Lower leg skin (tissue), 4 donors: ENCODE measurements around the gene TMC8. TPM values are rescaled to one million over a fixed set of nuclear protein-coding genes. Genes with fewer than 3 reads are reported as not detected.

ENCODE experiments used
- DNase-seq, 2 donors: peaks; one replicate each; pipeline ENCODE4 v3.0.0-alpha.2; 2019; ENCODE audit warnings: low spot score in 2 of 2
- H3K4me3 ChIP-seq: fragments of 200-600 bp; sonication (generic); 2 replicates; pipeline ENCODE4 v1.5.1; 2017; ENCODE audit warnings: mild to moderate bottlenecking, low read depth; ENCODE audit not compliant: poor library complexity, severe bottlenecking
- CTCF ChIP-seq, 3 donors: fragments of 450-650 bp; IDR thresholded peaks; one replicate each; pipeline ENCODE4 v1.5.1; 2016; ENCODE audit warnings: antibody characterized with exemption in 3 of 3, mild to moderate bottlenecking in 3 of 3, moderate library complexity in 2 of 3
- POLR2A ChIP-seq, 2 donors: fragments of 450-650 bp; IDR thresholded peaks; one replicate each; pipeline ENCODE4 v1.6.1; 2016 to 2017; ENCODE audit warnings: antibody characterized with exemption in 2 of 2, mild to moderate bottlenecking in 1 of 2, moderate library complexity in 1 of 2
- WGBS, 2 donors: methylation state at CpG; one replicate each; pipeline ENCODE4 v1.1.5; 2018; 5-methylcytosine and 5-hydroxymethylcytosine counted together
- intact Hi-C: fragments of 100-400 bp; cut with DNase I; formaldehyde crosslinking; loops from one replicate; pipeline ENCODE4 v1.15.0; 2023; ENCODE audit warnings: low total_unique reads
- total RNA-seq, 4 donors: library from RNA; depleted of rRNA; stranded (reverse); fragments of >200 nt; gene quantifications; one replicate each; pipeline ENCODE4 v1.1.0, GENCODE V29; 2016

Gene TMC8
- total RNA-seq, 4 donors from 2014 or later: 1.5 to 2.7 (median 1.7) TPM

- 54 to 63% methylated on average over 15 to 20 of the region's 20 CpGs for WGBS, 2 donors
- TF ChIP-seq POLR2A (IDR thresholded peaks at IDR 0.05) (no peak), CTCF (IDR thresholded peaks at IDR 0.05) (no peak)
- intact Hi-C loops: no loop called here
- DNase-seq: no peak
- no peak overlapping the region for H3K4me3 ChIP-seq
These were observed 11.0 kb downstream of the TMC8 start for GRCh38 chr17:78141437-78142118.

- intact Hi-C loops: no loop called here
- 54 to 61% methylated on average over 12 to 16 of the region's 16 CpGs for WGBS, 2 donors
- DNase-seq: peak; percentile 67 to 87
These were observed 11.7 kb downstream of the TMC8 start for GRCh38 chr17:78142119-78142861.

GRCh38 chr17:78143214-78144146 is 12.9 kb downstream of the TMC8 start:
- no peak for TF ChIP-seq CTCF (IDR thresholded peaks at IDR 0.05)
- no peak for TF ChIP-seq POLR2A (IDR thresholded peaks at IDR 0.05)
- no peak for DNase-seq
- H3K4me3 ChIP-seq: no peak overlapping the region
- 91% methylated on average over 21 of the region's 21 CpGs for WGBS, 2 donors
- intact Hi-C loops: no loop called here

More at GRCh38 chr17:78142119-78142861, 11.7 kb downstream of the TMC8 start:
- no peak overlapping the region for H3K4me3 ChIP-seq
- TF ChIP-seq POLR2A (IDR thresholded peaks at IDR 0.05) (no peak), CTCF (IDR thresholded peaks at IDR 0.05) (no peak)

GRCh38 chr17:78144147-78144719 is 13.7 kb downstream of the TMC8 start:
- TF ChIP-seq POLR2A (IDR thresholded peaks at IDR 0.05) (no peak), CTCF (IDR thresholded peaks at IDR 0.05) (no peak)
- H3K4me3 ChIP-seq: no peak overlapping the region
- DNase-seq: peak; percentile 71 to 93
- intact Hi-C loops: no loop called here
- 59 to 63% methylated on average over 11 of the region's 11 CpGs for WGBS, 2 donors
